Amniotic stem cell (primary cell): ENCODE measurements around the gene SLC44A2.
A peak's percentile ranks its signal among the peaks of the same experiment; 100 is the strongest.

ENCODE experiments used
- DNase-seq: peaks from one replicate; lab custom pipeline; 2025; lab: John Stamatoyannopoulos, UW

The SLC44A2 gene

DNA sequence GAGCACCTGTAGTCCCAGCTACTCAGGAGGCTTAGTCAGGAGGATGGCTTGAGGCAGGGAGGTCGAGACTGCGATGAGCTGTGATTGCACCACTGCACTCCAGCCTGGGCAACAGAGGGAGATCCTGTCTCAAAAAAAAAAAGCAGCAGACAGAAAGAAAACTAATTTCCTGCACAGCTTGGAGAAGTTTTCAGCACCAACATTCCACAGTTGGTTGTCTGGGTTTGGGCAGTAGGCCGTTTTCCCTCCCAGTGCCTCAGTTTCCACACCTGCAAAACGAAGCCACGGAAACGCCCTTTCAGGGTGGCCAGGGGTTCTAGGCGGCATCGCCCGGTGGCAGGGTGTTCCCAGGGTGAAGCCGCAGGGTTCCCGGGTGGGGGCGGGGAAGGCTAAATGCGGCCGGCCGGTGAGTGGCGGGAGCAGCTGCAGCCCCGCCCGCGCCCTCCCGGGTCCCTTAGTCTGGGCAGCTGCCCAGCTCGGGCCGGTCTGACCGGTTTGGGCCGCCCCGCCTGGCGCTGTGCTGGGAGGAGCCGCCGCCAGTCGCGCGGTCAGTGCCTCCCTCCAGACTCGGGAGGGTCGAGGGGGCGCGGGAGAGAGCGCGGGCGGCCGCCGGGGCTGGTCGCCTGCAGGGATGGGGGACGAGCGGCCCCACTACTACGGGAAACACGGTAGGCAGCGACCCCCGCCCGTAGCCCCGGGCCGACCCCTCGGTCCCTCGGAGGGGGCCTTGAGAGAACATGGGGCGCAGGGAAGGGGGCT lies at the start of gene SLC44A2:
Gene SLC44A2, plus strand, starts transcription at position 551 of the 759 bp plus-strand sequence. Its CDS starts 81 bp downstream, at position 632.
- no peak for DNase-seq

DNA sequence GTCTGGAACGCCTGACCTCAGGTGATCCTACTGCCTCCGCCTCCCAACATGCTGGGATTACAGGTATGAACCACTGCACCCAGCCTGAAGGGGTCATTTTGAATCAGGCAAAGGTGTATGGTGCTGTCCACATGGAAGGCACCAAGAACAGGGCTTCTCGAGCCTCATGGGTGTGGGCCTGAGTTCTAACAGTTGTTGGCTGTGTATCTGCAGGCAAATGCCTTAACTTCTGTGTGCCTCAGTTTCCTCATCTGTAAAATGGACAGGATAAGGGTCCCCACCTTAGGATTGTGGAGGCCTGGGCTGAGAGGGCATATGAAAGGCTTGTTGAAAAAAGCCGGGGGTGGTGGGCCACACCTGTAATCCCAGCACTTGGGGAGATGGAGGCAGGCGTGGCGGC lies 47.4 kb upstream of the SLC44A2 start:
- no peak for DNase-seq

GRCh38 chr19:10580979-10581631 lies 44.2 kb upstream of the SLC44A2 start:
- peak; percentile 92 for DNase-seq

DNA sequence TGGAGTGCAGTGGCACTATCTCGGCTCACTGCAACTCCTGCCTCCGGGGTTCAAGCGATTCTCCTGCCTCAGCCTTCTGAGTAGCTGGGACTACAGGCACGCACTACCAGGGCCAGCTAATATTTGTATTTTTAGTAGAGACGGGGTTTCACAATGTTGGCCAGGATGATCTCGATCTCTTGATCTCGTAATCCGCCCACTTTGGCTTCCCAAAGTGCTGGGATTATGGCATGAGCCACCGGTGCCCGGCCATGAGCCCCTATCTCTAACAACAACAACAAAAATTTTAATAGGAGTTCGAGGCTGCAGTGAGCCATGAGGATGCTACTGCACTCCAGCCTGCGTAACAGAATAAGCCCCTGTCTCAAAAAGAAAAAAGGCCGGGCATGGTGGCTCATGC lies 43.3 kb upstream of the SLC44A2 start:
- no peak for DNase-seq

- DNase-seq: no peak
These were observed 42.1 kb upstream of the SLC44A2 start for GRCh38 chr19:10583036-10583776.

DNA sequence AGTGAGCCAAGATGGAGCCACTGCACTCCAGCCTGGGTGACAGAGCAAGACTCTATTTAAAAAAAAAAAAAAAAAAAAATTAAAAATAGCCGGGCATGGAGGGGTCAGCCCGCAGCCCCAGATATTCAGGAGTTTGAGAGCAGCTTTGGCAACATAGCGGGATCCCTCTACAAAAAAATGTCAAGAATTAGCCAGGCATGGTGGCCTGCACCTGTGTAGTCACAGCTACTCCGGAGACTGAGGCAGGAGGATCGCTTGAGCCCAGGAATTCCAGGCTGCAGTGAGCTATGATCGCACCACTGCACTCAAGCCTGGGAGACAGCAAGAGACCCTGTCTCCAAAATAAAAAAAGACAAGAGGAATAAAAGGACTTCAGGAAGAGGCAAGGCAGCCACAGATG lies 39.0 kb upstream of the SLC44A2 start:
- DNase-seq: no peak

DNA sequence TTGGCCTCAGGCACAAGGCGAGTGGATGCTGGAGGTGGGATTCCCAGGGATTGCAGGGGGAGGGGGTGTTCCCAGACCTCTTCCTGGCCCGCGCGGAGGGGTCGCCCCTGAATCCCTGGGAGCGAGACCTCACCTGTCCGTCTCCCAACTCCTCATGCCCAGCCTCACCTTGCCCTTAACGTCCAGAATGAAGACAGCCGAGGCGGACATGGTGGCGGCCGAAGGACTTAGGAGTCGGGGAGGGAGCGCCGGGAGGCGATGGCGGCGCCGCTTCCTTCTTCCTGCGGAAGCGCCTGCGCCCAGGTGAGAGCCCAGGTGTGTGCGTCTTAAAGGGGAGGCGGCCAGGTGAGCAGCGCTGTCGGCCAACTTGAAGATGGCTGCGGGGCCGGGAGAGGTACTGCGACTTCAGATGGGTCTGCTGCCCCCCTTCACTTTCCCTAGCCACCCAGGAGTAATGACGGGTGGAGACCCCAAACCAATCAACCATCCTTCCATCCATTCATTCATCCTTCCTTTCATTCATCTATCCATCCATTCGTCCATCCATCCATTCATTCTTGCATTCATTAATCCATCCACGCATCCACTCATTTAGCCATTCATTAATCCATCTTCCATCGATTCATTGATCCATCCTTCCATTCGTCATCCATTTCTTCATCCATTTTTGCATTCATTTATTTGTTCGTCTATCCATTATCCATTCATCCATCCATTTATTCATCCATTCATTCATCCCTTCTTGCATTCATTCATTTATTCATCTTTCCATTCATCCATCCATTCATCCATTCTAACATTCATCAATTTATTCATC lies 38.1 kb upstream of the SLC44A2 start, which contains the start of gene AP1M2:
Gene AP1M2, minus strand, starts transcription at position 291 of the 817 bp plus-strand sequence. Its CDS starts 81 bp downstream, at position 210.
- DNase-seq: no peak

DNA sequence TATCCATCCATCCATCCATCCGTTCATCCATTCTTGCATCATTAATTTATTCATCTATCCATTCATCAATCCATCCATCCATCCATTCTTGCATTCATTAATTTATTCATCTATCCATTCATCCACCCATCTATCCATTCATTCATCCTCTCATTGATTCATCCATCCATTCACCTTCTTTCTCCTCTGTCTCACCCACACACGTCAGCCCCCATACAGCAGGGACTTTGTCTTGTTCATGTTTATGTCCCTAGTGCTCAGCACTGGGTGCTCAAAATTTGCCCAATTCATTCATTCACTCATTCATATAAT lies 37.6 kb upstream of the SLC44A2 start:
- DNase-seq: no peak

GRCh38 chr19:10593148-10593547 lies 32.2 kb upstream of the SLC44A2 start:
- DNase-seq: no peak

DNA sequence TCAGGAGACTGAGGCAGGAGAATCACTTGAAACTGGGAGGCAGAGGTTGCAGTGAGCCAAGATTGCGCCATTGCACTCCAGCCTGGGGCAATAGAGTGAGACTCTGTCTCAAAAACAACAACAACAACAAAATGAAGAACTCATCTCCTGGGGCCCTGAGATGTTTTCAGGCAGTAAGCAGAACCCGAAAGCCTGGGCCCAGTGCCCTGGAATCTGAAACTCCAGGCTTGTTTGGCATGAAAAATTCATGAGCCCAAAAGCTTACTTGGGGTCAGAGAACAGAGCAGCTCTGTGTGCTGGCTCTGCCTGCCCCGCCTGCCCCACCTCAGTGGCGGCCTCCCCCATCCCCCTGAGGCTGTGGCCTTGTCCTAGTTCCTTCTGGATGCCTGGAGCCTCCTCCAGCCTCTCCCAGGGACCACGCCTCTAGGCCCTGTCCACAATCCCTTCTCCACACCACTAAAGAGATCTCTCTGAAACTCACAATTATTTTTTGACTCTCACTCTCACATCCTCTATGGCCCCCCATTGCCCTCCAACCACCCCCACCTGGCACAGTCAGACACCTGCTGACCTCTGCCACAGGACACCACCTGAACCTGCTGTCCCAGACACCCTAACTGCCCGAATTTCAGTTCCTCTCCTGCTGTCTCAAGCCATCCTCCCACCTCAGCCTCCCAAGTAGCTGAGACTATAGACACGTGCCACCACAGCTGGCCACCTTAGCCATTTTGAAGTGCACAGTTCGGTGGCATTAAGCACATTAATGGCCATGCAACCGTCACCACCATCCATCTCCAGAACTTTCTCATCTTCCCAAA lies 31.3 kb upstream of the SLC44A2 start:
- DNase-seq: no peak

DNA sequence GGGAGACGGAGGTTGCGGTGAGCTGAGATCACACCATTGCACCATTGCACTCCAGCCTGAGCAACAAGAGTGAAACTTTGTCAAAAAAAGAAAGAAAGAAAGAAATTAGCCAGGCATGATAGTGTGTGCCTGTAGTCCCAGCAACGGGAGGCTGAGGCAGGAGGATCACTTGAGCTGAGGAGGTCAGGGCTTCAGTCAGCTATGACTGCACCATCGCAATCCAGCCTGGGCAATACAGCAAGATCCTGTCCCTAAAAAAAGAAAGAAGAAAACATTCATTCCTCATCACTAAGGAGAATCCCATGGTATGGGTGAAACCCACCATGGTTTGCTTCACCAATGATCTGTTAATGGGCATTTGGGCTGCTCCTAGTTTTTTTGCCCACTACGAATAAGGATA lies 25.2 kb upstream of the SLC44A2 start:
- no peak for DNase-seq

- no peak for DNase-seq
These were observed 23.4 kb upstream of the SLC44A2 start for GRCh38 chr19:10601999-10602329.

- DNase-seq: peak; percentile 27
These were observed 22.8 kb upstream of the SLC44A2 start for GRCh38 chr19:10602330-10603083.

GRCh38 chr19:10603084-10603872 lies 22.1 kb upstream of the SLC44A2 start:
- DNase-seq: no peak

DNA sequence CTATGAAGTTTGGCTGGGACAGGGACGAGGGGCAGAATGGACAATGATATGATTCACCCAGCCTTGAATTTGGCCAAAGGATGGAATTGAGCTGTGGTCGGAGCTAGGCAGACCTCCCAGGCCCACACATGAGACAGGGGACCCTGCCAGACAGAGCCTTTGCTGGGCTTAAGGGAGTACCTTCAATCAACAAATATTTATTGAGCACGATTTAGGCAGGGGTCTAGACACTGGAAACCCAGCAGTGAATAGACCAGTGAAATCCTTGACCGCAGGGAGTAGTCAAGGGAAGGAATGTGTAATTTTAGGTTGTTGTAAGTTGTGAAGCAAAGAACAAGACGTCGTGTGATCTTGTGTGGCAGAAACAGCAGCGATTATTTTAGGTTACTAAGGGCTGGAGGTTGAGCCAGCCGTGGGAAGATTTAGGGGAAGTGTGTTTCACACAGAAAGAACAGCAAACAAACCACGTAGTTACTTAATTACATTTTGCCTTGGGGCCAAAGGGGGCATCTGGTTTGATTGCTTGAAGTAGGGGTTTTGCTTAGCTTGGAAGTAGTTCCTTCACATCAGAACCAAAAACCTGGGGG lies 21.4 kb upstream of the SLC44A2 start:
- DNase-seq: no peak

- no peak for DNase-seq
These were observed 20.8 kb upstream of the SLC44A2 start for GRCh38 chr19:10604460-10604980.

DNA sequence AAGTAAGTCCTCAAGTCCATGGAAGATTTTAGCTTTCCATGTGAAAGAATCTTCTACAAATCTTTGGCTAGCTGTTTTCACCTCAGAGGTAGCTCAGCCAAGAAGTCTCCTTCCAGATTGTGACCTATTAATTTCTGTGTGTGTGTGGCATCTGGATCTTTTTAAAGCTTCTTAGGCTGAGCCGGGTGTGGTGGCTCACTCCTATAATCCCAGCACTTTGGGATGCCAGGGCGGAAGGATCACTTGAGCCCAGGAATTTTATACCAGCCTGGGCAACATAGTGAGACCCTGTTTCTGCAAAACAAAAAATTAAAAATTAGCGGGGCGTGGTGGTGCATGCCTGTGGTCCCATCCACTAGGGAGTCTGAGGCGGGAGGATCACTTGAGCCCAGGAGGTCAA lies 13.4 kb upstream of the SLC44A2 start:
- DNase-seq: no peak

- DNase-seq: no peak
These were observed 12.7 kb upstream of the SLC44A2 start for GRCh38 chr19:10612499-10613119.
